HepG2 (cell line): ENCODE data around the gene TASOR2. TPM values are rescaled to one million over a fixed set of nuclear protein-coding genes. Genes with fewer than 3 reads are reported as not detected.

Experiments
- CCDC6 ChIP-seq: sonication (generic); formaldehyde crosslinking; IDR thresholded peaks from 2 replicates; pipeline ENCODE4 v1.8.1; 2022; ENCODE audit warnings: mild to moderate bottlenecking, missing genetic modification reagents, moderate library complexity
- EP300 ChIP-seq, 3 experiments: sonication (generic) in 1 of 3; formaldehyde crosslinking in 1 of 3; IDR thresholded peaks; 2 replicates each; pipeline versions ENCODE4 v1.5.1 to v1.6.1; 2011 to 2020; ENCODE audit warnings: low read depth in 2 of 3, low read length in 2 of 3, borderline replicate concordance in 1 of 3, improper control_type of control experiment in 1 of 3, mild to moderate bottlenecking in 1 of 3, missing genetic modification reagents in 1 of 3, moderate library complexity in 1 of 3
- HMG20A ChIP-seq: IDR thresholded peaks from 2 replicates; pipeline ENCODE4 v1.6.1; 2016; ENCODE audit warnings: borderline replicate concordance
- MAF1 ChIP-seq: sonication (generic); formaldehyde crosslinking; IDR thresholded peaks from 2 replicates; pipeline ENCODE4 v1.5.0; 2020; ENCODE audit warnings: missing genetic modification reagents, borderline replicate concordance
- NFE2 ChIP-seq: sonication (generic); formaldehyde crosslinking; IDR thresholded peaks from 2 replicates; pipeline ENCODE4 v1.4.0; 2020; ENCODE audit warnings: missing genetic modification reagents
- POLR2AphosphoS5 ChIP-seq: IDR thresholded peaks from 2 replicates; pipeline ENCODE4 v1.6.1; 2012; ENCODE audit warnings: low read depth, low read length
- ZBTB37 ChIP-seq: sonication (generic); formaldehyde crosslinking; IDR thresholded peaks from 2 replicates; pipeline ENCODE4 v1.4.0; 2020; ENCODE audit warnings: mild to moderate bottlenecking, missing genetic modification reagents
- ZHX1 ChIP-seq: sonication (generic); formaldehyde crosslinking; IDR thresholded peaks from 2 replicates; pipeline ENCODE4 v1.8.1; 2022; ENCODE audit warnings: low read depth, mild to moderate bottlenecking, missing genetic modification reagents
- ZNF20 ChIP-seq: sonication (generic); formaldehyde crosslinking; IDR thresholded peaks from 2 replicates; pipeline ENCODE4 v1.4.0; 2020; ENCODE audit warnings: mild to moderate bottlenecking, moderate library complexity, missing genetic modification reagents
- ZNF280B ChIP-seq: sonication (generic); formaldehyde crosslinking; IDR thresholded peaks from 2 replicates; pipeline ENCODE4 v1.5.0; 2020; ENCODE audit warnings: missing genetic modification reagents, mild to moderate bottlenecking, borderline replicate concordance
- ZNF407 ChIP-seq: sonication (generic); formaldehyde crosslinking; IDR thresholded peaks from one replicate; pipeline ENCODE4 v1.5.1; 2020; ENCODE audit warnings: mild to moderate bottlenecking, missing genetic modification reagents; ENCODE audit errors: not compliant biosample characterization
- ZNF597 ChIP-seq: sonication (generic); formaldehyde crosslinking; IDR thresholded peaks from 2 replicates; pipeline ENCODE4 v1.5.0; 2020; ENCODE audit warnings: missing genetic modification reagents
- polyA plus RNA-seq, 8 experiments: library from polyadenylated mRNA; depleted of rRNA in 3 of 8; stranded (reverse) in 7 of 8; unstranded in 1 of 8; fragments of >200 nt; fragmentation: Illumina TruSeq in 4 of 8; extraction: Trizol in 4 of 8; gene quantifications; 2 replicates each; pipeline versions ENCODE4 v1.2.1 to v1.2.3, GENCODE V29; 2011 to 2016; ENCODE audit warnings: low read depth in 4 of 8, missing spikeins in 1 of 8, mixed read lengths in 1 of 8; ENCODE audit not compliant: insufficient read depth in 1 of 8
- total RNA-seq, 5 experiments: library from RNA; depleted of rRNA; stranded (reverse); fragments of >200 nt; fragmentation: Illumina TruSeq; extraction: Trizol; gene quantifications; 2 replicates each; pipeline ENCODE4 v1.2.3, GENCODE V29; 2016; ENCODE audit warnings: low read depth in 1 of 5

TASOR2 gene
- total and polyA plus RNA-seq, 2 of the 13 experiments (the other 11 are each of a cell fraction or from before 2014, with no cell fraction given): 24.2 to 55.3 TPM

- TF ChIP-seq ZNF597 (CRISPR knock-in tag) (no peak), ZNF407 (CRISPR knock-in tag) (peak; percentile 64), ZHX1 (peak; percentile 89), MAF1 (no peak), NFE2 (no peak), CCDC6 (CRISPR knock-in tag) (peak; percentile 91; the same call in 1 of the 2 replicates), ZBTB37 (CRISPR knock-in tag) (0 out of 2 replicates have a peak, but pooled peaks have one; percentile 70), EP300 (IDR thresholded peaks at IDR 0.05; ENCODE audit: low read depth in 2 of 2, low read length in 2 of 2) (0 out of 4 replicates have a peak, but pooled peaks of 1 of the 2 experiments have one; percentile 20), EP300 (CRISPR knock-in tag; IDR thresholded peaks at IDR 0.05; ENCODE audit: borderline replicate concordance) (peak; percentile 60; the same call in 1 of the 2 replicates), HMG20A (CRISPR knock-in tag) (no peak), ZNF280B (CRISPR knock-in tag) (peak; percentile 97), POLR2AphosphoS5 (peak; percentile 46), ZNF20 (CRISPR knock-in tag) (peak; percentile 88; the same call in 1 of the 2 replicates)
Measured at GRCh38 chr10:5684318-5684970, at the start of gene TASOR2 (continued).
